ENCODE measurements around the gene IGFBP3.

DNA sequence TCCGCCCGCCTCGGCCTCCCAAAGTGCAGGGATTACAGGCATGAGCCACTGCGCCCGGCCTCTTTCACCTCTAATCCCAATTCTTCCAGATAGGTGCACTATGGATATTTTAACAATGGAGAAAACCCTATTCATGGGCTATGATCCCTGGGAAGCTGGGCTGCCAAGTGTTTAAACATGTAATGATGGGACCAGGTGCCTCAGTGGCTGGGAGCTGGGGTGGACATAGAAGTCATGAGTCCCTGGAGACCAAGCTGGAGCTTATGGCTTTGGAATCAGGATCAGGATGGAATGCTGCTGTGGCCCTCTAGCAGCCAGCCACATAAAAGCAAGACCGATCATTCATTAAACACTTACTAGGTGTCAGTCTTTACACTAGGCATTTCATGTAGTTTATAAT is 41.8 kb upstream of the IGFBP3 start:
- TF ChIP-seq, protein P1, sequence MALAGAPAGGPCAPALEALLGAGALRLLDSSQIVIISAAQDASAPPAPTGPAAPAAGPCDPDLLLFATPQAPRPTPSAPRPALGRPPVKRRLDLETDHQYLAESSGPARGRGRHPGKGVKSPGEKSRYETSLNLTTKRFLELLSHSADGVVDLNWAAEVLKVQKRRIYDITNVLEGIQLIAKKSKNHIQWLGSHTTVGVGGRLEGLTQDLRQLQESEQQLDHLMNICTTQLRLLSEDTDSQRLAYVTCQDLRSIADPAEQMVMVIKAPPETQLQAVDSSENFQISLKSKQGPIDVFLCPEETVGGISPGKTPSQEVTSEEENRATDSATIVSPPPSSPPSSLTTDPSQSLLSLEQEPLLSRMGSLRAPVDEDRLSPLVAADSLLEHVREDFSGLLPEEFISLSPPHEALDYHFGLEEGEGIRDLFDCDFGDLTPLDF (CRISPR knock-in tag; IDR thresholded peaks at IDR 0.05): no peak
- TF ChIP-seq CTCF (IDR thresholded peaks at IDR 0.05) (no peak), SMAD3 (CRISPR knock-in tag; IDR thresholded peaks at IDR 0.05; ENCODE audit: borderline replicate concordance) (no peak), IRF2 (CRISPR knock-in tag; IDR thresholded peaks at IDR 0.05; ENCODE audit: borderline replicate concordance, low read depth) (no peak), ZNF121 (CRISPR knock-in tag; IDR thresholded peaks at IDR 0.05) (no peak), ZNF416 (CRISPR knock-in tag; IDR thresholded peaks at IDR 0.05) (no peak)
- TF ChIP-seq, protein P2, sequence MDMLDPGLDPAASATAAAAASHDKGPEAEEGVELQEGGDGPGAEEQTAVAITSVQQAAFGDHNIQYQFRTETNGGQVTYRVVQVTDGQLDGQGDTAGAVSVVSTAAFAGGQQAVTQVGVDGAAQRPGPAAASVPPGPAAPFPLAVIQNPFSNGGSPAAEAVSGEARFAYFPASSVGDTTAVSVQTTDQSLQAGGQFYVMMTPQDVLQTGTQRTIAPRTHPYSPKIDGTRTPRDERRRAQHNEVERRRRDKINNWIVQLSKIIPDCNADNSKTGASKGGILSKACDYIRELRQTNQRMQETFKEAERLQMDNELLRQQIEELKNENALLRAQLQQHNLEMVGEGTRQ (CRISPR knock-in tag; IDR thresholded peaks at IDR 0.05): no peak
- TF ChIP-seq, protein P3, sequence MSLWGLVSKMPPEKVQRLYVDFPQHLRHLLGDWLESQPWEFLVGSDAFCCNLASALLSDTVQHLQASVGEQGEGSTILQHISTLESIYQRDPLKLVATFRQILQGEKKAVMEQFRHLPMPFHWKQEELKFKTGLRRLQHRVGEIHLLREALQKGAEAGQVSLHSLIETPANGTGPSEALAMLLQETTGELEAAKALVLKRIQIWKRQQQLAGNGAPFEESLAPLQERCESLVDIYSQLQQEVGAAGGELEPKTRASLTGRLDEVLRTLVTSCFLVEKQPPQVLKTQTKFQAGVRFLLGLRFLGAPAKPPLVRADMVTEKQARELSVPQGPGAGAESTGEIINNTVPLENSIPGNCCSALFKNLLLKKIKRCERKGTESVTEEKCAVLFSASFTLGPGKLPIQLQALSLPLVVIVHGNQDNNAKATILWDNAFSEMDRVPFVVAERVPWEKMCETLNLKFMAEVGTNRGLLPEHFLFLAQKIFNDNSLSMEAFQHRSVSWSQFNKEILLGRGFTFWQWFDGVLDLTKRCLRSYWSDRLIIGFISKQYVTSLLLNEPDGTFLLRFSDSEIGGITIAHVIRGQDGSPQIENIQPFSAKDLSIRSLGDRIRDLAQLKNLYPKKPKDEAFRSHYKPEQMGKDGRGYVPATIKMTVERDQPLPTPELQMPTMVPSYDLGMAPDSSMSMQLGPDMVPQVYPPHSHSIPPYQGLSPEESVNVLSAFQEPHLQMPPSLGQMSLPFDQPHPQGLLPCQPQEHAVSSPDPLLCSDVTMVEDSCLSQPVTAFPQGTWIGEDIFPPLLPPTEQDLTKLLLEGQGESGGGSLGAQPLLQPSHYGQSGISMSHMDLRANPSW (CRISPR knock-in tag; conservative IDR thresholded peaks at IDR 0.05; ENCODE audit: low read depth): no peak
